ENCODE data around the gene TUBB2B. TPM values are rescaled to one million over a fixed set of nuclear protein-coding genes. Genes with fewer than 3 reads are reported as not detected.

Gene TUBB2B
- total and polyA plus RNA-seq, 2 donors (not counting 1 experiment from before 2014, with no cell fraction given), result 14.7 TPM; not detected in 1

- H3K27me3 ChIP-seq (replicated peaks in 1 of 4; ENCODE audit: control extremely low read depth in 1 of 4, control insufficient read depth in 3 of 4, insufficient read depth in 4 of 4, low read length in 3 of 4), result peaks cover 0 to 12% (median 0%) of the 10 kb centered on the region in 4 experiments
- H3K4me2 ChIP-seq (replicated peaks; ENCODE audit: low read depth, low read length, poor library complexity, severe bottlenecking), result no peak overlapping the region
- TF ChIP-seq EZH2 (IDR thresholded peaks at IDR 0.05; ENCODE audit: borderline replicate concordance, insufficient read depth, low read depth, low read length, poor library complexity, severe bottlenecking) (no peak), CTCF (IDR thresholded peaks at IDR 0.05) (no peak)
- H2AFZ ChIP-seq (ENCODE audit: insufficient read depth, low read depth, low read length, poor library complexity, severe bottlenecking), result no peak overlapping the region
- H3K9me3 ChIP-seq (ENCODE audit: control extremely low read depth in 1 of 3, control insufficient read depth in 2 of 3, insufficient read depth in 1 of 3, low read length in 2 of 3), result no peaks in the 10 kb centered on the region
- no peaks in the 10 kb centered on the region for H3K36me3 ChIP-seq (replicated peaks in 1 of 2; ENCODE audit: control extremely low read depth in 1 of 2, control insufficient read depth in 1 of 2, extremely low read depth in 1 of 2, insufficient read depth in 2 of 2, low read length in 1 of 2)
- no peak overlapping the region for H3K9ac ChIP-seq (ENCODE audit: low read length)
- WGBS (ENCODE audit: insufficient coverage), result 100% methylated on average over 1 of the region's 2 CpGs
- intact Hi-C loops (cut with micrococcal nuclease), result no loop called here
- Mint-ChIP-seq H3K27ac (no peak overlapping the region), H3K4me1 (peaks cover 12% of the 10 kb centered on the region), H3K9me3 (ENCODE audit: insufficient read depth) (no peaks in the 10 kb centered on the region), H3K27me3 (peaks cover 48% of the 10 kb centered on the region), H3K4me3 (no peak overlapping the region)
- no peak for ATAC-seq (ENCODE audit: low read depth)
- POLR2A ChIA-PET, result no interaction called here
- H3K4me1 ChIP-seq (ENCODE audit: control insufficient read depth in 2 of 2, insufficient read depth in 2 of 2, low read length in 2 of 2), result peaks cover 0 to 8% of the 10 kb centered on the region in 2 donors
- H3K4me3 ChIP-seq (ENCODE audit: control extremely low read depth in 1 of 5, extremely low read depth in 1 of 5, insufficient read depth in 1 of 5, low read depth in 2 of 5, low read length in 4 of 5), result no peak overlapping the region
- CTCF ChIA-PET, result interaction anchor here (0.9 kb wide), 1 partner anchor 17 kb away, joined by 4 read pairs; no protein-coding TSS in a partner anchor
- DNase-seq, result no peak
- no peaks in the 10 kb centered on the region for H3K79me2 ChIP-seq (ENCODE audit: control insufficient read depth, insufficient read depth, low read length)
- no peak overlapping the region for H3K27ac ChIP-seq (ENCODE audit: low read length in 2 of 2)
- H4K20me1 ChIP-seq (ENCODE audit: control insufficient read depth, insufficient read depth, low read length, poor library complexity, severe bottlenecking), result no peaks in the 10 kb centered on the region
Observed at GRCh38 chr6:3213334-3213695, 14.1 kb downstream of the TUBB2B start.

GRCh38 chr6:3212261-3212660, 15.2 kb downstream of the TUBB2B start:
- peaks cover 0 to 8% of the 10 kb centered on the region in 2 donors for H3K4me1 ChIP-seq (ENCODE audit: control insufficient read depth in 2 of 2, insufficient read depth in 2 of 2, low read length in 2 of 2)
- no peak for ATAC-seq (ENCODE audit: low read depth)
- intact Hi-C loops (cut with micrococcal nuclease), result no loop called here
- H3K27ac Mint-ChIP-seq, result no peak overlapping the region
- ChIA-PET POLR2A (interaction anchor here (0.6 kb wide), 1 partner anchor 18 kb away, joined by 3 read pairs; no protein-coding TSS in a partner anchor), CTCF (interaction anchor here (0.6 kb wide), 1 partner anchor 11 kb away, joined by 3 read pairs; no protein-coding TSS in a partner anchor)
- H3K79me2 ChIP-seq (ENCODE audit: control insufficient read depth, insufficient read depth, low read length), result no peaks in the 10 kb centered on the region
- H3K4me2 ChIP-seq (replicated peaks; ENCODE audit: low read depth, low read length, poor library complexity, severe bottlenecking), result no peak overlapping the region
- peaks cover 0 to 5% (median 0%) of the 10 kb centered on the region in 4 experiments for H3K27me3 ChIP-seq (replicated peaks in 1 of 4; ENCODE audit: control extremely low read depth in 1 of 4, control insufficient read depth in 3 of 4, insufficient read depth in 4 of 4, low read length in 3 of 4)
- H3K4me3 Mint-ChIP-seq, result no peak overlapping the region
- no peak overlapping the region for H3K9ac ChIP-seq (ENCODE audit: low read length)
- H3K27ac ChIP-seq (ENCODE audit: low read length in 2 of 2), result no peak overlapping the region
- TF ChIP-seq EZH2 (IDR thresholded peaks at IDR 0.05; ENCODE audit: borderline replicate concordance, insufficient read depth, low read depth, low read length, poor library complexity, severe bottlenecking) (no peak), CTCF (IDR thresholded peaks at IDR 0.05) (no peak)
- peaks cover 43% of the 10 kb centered on the region for H3K27me3 Mint-ChIP-seq
- peaks cover 12% of the 10 kb centered on the region for H3K4me1 Mint-ChIP-seq
- H3K4me3 ChIP-seq (ENCODE audit: control extremely low read depth in 1 of 5, extremely low read depth in 1 of 5, insufficient read depth in 1 of 5, low read depth in 2 of 5, low read length in 4 of 5), result no peak overlapping the region
- no peaks in the 10 kb centered on the region for H4K20me1 ChIP-seq (ENCODE audit: control insufficient read depth, insufficient read depth, low read length, poor library complexity, severe bottlenecking)
- no peaks in the 10 kb centered on the region for H3K9me3 ChIP-seq (ENCODE audit: control extremely low read depth in 1 of 3, control insufficient read depth in 2 of 3, insufficient read depth in 1 of 3, low read length in 2 of 3)
- no peak overlapping the region for H2AFZ ChIP-seq (ENCODE audit: insufficient read depth, low read depth, low read length, poor library complexity, severe bottlenecking)
- no peak for DNase-seq
- H3K9me3 Mint-ChIP-seq (ENCODE audit: insufficient read depth), result no peaks in the 10 kb centered on the region
- H3K36me3 ChIP-seq (replicated peaks in 1 of 2; ENCODE audit: control extremely low read depth in 1 of 2, control insufficient read depth in 1 of 2, extremely low read depth in 1 of 2, insufficient read depth in 2 of 2, low read length in 1 of 2), result no peaks in the 10 kb centered on the region
- 97% methylated on average over 5 of the region's 6 CpGs for WGBS (ENCODE audit: insufficient coverage)
